Chondrocyte (in vitro differentiated cells): ENCODE data around the gene NCOR2. TPM values are rescaled to one million over a fixed set of nuclear protein-coding genes. Genes with fewer than 3 reads are reported as not detected.

Source experiments
- DNase-seq: peaks from one replicate; pipeline ENCODE4 v3.0.0; 2021; ENCODE audit warnings: mixed read lengths, low spot score
- H3K27ac Mint-ChIP-seq: one replicate; pipeline ENCODE4 v1.8.0; 2021; ENCODE audit warnings: mild to moderate bottlenecking, moderate library complexity, mixed read lengths; ENCODE audit not compliant: unreplicated experiment
- H3K27me3 Mint-ChIP-seq: 2 replicates; pipeline ENCODE4 v1.8.0; 2021; ENCODE audit warnings: low read depth, mixed read lengths
- H3K36me3 Mint-ChIP-seq: 2 replicates; pipeline ENCODE4 v1.8.0; 2021; ENCODE audit warnings: low read depth, mixed read lengths
- H3K4me1 Mint-ChIP-seq: 2 replicates; pipeline ENCODE4 v1.8.0; 2021; ENCODE audit warnings: low read depth, mild to moderate bottlenecking, mixed read lengths
- H3K4me3 Mint-ChIP-seq: one replicate; pipeline ENCODE4 v1.8.0; 2021; ENCODE audit warnings: mild to moderate bottlenecking, moderate library complexity, mixed read lengths; ENCODE audit not compliant: unreplicated experiment
- H3K9me3 Mint-ChIP-seq: 2 replicates; pipeline ENCODE4 v1.8.0; 2021; ENCODE audit warnings: low read depth, mixed read lengths
- CTCF ChIP-seq: fragments of 200-600 bp; sonication (generic); IDR thresholded peaks from 2 replicates; pipeline ENCODE4 v1.5.0; 2021; ENCODE audit warnings: antibody characterized with exemption, mild to moderate bottlenecking, moderate library complexity
- total RNA-seq: library from RNA; stranded (reverse); gene quantifications from 3 replicates; pipeline ENCODE4 v1.2.1, GENCODE V29; 2021

Gene NCOR2
- total RNA-seq, 1 donor from 2014 or later = 327 TPM

DNA sequence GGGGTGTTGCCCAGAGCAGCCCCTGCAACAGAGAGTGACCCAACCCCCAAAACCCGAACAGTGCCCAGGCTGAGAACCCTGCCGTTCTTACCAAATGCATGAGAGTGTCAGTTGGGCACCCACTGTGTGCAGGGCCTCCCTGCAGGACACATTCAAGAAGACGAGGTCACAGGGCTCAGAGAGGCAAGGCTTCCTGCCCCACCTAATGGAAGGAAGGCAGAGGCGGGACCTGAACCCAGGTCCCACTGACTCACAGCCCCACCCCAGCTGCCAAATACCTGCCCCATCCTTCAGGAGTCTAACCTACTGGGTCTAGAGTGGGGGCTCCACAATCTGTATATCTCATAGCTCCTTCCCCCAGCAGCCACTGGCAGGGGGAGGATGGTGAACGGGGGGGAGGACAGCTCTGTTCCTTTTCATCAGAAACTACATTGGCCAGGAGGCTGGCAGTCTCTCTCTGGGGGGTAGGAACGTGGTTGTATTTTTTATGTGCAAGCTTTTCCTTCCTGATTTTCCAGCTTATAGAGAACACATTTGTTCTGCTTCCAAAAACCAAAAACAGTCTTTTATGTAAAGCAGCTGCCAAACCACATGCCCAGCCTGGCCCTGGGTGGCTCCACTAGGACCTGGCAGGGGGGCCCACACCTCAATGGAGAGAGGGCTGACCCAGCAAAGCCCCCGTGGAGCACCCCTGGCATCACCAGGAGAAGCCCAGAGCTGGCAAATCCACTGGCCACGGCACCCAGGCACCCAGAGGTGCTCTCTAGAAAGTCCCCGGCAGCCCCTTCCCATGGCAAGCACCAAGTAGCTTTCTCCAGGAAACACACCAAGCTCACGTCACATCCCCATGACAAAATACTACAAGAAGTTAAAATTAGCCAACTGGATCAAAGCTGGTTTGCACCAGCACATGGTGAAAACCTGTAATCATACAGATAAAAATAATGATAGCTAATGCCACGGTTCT, 17.0 kb downstream of the NCOR2 start:
- DNase-seq = peak; percentile 86
- H3K4me3 Mint-ChIP-seq = no peak overlapping the region

DNA sequence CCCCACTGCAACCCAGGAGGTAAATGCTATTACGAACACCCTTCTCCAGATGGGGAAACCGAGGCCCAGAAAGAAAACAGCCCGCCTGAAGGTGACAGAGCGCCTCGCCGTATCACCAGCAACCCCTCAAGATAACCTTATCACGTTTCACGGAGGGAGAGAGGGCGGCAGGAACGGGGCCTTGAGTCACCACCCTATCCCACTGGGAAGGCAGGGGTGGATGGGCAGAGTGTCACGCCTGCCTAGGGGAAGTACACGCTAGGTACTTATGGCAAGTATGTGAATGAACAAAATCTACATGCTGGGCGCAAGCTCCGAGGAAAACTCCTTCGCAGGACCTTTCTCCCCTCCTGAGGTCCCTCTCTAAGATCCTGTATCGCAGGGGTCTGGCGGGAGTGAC, 17.8 kb downstream of the NCOR2 start:
- no peak for DNase-seq
- no peak overlapping the region for H3K4me3 Mint-ChIP-seq
- H3K9me3 Mint-ChIP-seq = no peaks in the 10 kb centered on the region
- TF ChIP-seq CTCF = no peak
- H3K27me3 Mint-ChIP-seq = no peaks in the 10 kb centered on the region
- no peak overlapping the region for H3K27ac Mint-ChIP-seq
- peaks cover 56% of the 10 kb centered on the region for H3K4me1 Mint-ChIP-seq
- no peaks in the 10 kb centered on the region for H3K36me3 Mint-ChIP-seq

More for the DNA sequence above, 17.0 kb downstream of the NCOR2 start:
- Mint-ChIP-seq H3K27ac (peak overlapping the region; percentile 54), H3K4me1 (peaks cover 59% of the 10 kb centered on the region), H3K36me3 (no peaks in the 10 kb centered on the region), H3K9me3 (no peaks in the 10 kb centered on the region), H3K27me3 (no peaks in the 10 kb centered on the region)
- no peak for TF ChIP-seq CTCF

DNA sequence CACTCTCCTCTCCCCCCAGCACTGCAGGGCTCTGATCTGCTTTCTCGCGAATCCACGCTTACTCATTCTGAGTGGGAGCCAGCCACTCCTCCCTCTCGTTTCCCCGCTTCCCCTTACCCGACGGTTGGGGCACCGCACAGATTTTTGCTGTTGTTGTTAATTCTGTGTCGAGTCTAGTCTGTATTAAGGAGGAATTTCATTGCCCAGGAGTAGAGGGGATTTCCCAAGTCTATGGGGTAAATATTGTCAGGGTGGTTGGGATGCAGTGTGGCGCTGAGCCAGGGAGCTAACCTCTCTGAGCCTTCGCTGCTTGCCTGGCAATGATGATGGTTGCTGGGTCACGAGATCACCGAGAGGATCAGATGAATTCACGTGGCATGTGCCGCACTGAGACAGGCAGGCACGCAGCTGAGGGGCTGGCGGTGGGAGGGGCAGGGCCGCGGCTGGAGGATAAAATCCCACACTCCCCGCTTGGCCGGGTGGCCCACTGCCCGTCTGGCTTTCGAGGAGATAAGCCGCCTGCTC, 18.5 kb downstream of the NCOR2 start:
- DNase-seq = no peak
- Mint-ChIP-seq H3K27me3 (no peaks in the 10 kb centered on the region), H3K4me1 (peaks cover 52% of the 10 kb centered on the region), H3K4me3 (no peak overlapping the region), H3K36me3 (no peaks in the 10 kb centered on the region), H3K9me3 (no peaks in the 10 kb centered on the region), H3K27ac (peak overlapping the region; percentile 75)
- no peak for TF ChIP-seq CTCF

DNA sequence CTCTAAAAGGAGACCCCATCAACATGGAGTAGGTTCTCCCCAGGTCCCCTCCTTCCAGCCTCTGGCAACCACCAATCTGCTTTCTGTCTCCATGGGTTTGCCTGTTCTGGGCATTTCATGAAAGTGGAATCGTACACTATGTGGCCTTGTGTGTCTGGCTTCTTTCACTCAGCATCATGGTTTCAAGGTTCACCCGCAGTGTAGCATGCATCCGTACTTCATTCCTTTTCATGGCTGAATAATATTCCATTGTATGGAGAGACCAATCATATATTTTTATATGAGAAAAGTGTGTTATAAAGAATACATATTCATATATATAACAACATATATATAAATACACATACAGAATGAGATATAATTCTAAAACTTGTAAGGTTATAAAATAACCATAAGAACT, 19.8 kb downstream of the NCOR2 start:
- Mint-ChIP-seq H3K36me3 (no peaks in the 10 kb centered on the region), H3K4me1 (peaks cover 54% of the 10 kb centered on the region), H3K27ac (no peak overlapping the region), H3K9me3 (no peaks in the 10 kb centered on the region), H3K4me3 (no peak overlapping the region), H3K27me3 (no peaks in the 10 kb centered on the region)
- TF ChIP-seq CTCF = no peak
- no peak for DNase-seq

- Mint-ChIP-seq H3K4me3 (no peak overlapping the region), H3K9me3 (no peaks in the 10 kb centered on the region), H3K27ac (no peak overlapping the region), H3K36me3 (no peaks in the 10 kb centered on the region), H3K4me1 (peaks cover 42% of the 10 kb centered on the region), H3K27me3 (no peaks in the 10 kb centered on the region)
- TF ChIP-seq CTCF = no peak
- DNase-seq = peak; percentile 78
Measured at GRCh38 chr12:124545508-124546418, 21.6 kb downstream of the NCOR2 start.
